ENCODE measurements around the gene RAB43.

Gene RAB43

GRCh38 chr3:129056451-129057173, 65.0 kb downstream of the RAB43 start:
- H3K9me3 ChIP-seq (ENCODE audit: control insufficient read depth, low read depth, low read length), result no peaks in the 10 kb centered on the region
- no peak overlapping the region for H3K27ac ChIP-seq (ENCODE audit: low read length)
- no peak overlapping the region for H3K9ac ChIP-seq (ENCODE audit: low read length)
- H3K4me1 ChIP-seq (ENCODE audit: control insufficient read depth, low read depth, low read length), result no peaks in the 10 kb centered on the region
- H3K4me3 ChIP-seq (ENCODE audit: low read length), result no peak overlapping the region
- H3K36me3 ChIP-seq (ENCODE audit: control insufficient read depth, low read depth, low read length), result no peaks in the 10 kb centered on the region
- no peaks in the 10 kb centered on the region for H3K27me3 ChIP-seq (ENCODE audit: control insufficient read depth, insufficient read depth, low read length)

GRCh38 chr3:129054605-129055104, 66.9 kb downstream of the RAB43 start:
- Histone ChIP-seq H3K27ac (ENCODE audit: low read length) (no peak overlapping the region), H3K9ac (ENCODE audit: low read length) (no peak overlapping the region), H3K9me3 (ENCODE audit: control insufficient read depth, low read depth, low read length) (no peaks in the 10 kb centered on the region)

GRCh38 chr3:129052675-129053074, 68.9 kb downstream of the RAB43 start:
- no peaks in the 10 kb centered on the region for H3K27me3 ChIP-seq (ENCODE audit: control insufficient read depth, insufficient read depth, low read length)
- H3K4me1 ChIP-seq (ENCODE audit: control insufficient read depth, low read depth, low read length), result no peaks in the 10 kb centered on the region
- H3K9me3 ChIP-seq (ENCODE audit: control insufficient read depth, low read depth, low read length), result no peaks in the 10 kb centered on the region
- H3K9ac ChIP-seq (ENCODE audit: low read length), result no peak overlapping the region
- no peak overlapping the region for H3K4me3 ChIP-seq (ENCODE audit: low read length)
- no peak overlapping the region for H3K27ac ChIP-seq (ENCODE audit: low read length)
- no peaks in the 10 kb centered on the region for H3K36me3 ChIP-seq (ENCODE audit: control insufficient read depth, low read depth, low read length)

More at GRCh38 chr3:129054605-129055104, 66.9 kb downstream of the RAB43 start:
- H3K4me3 ChIP-seq (ENCODE audit: low read length), result no peak overlapping the region
- no peaks in the 10 kb centered on the region for H3K27me3 ChIP-seq (ENCODE audit: control insufficient read depth, insufficient read depth, low read length)
- H3K36me3 ChIP-seq (ENCODE audit: control insufficient read depth, low read depth, low read length), result no peaks in the 10 kb centered on the region
- no peaks in the 10 kb centered on the region for H3K4me1 ChIP-seq (ENCODE audit: control insufficient read depth, low read depth, low read length)

GRCh38 chr3:129051871-129052340, 69.7 kb downstream of the RAB43 start:
- H3K27ac ChIP-seq (ENCODE audit: low read length), result no peak overlapping the region
- no peaks in the 10 kb centered on the region for H3K4me1 ChIP-seq (ENCODE audit: control insufficient read depth, low read depth, low read length)
- H3K9ac ChIP-seq (ENCODE audit: low read length), result no peak overlapping the region
- H3K4me3 ChIP-seq (ENCODE audit: low read length), result no peak overlapping the region
- H3K36me3 ChIP-seq (ENCODE audit: control insufficient read depth, low read depth, low read length), result no peaks in the 10 kb centered on the region
- no peaks in the 10 kb centered on the region for H3K9me3 ChIP-seq (ENCODE audit: control insufficient read depth, low read depth, low read length)
- no peaks in the 10 kb centered on the region for H3K27me3 ChIP-seq (ENCODE audit: control insufficient read depth, insufficient read depth, low read length)

- Histone ChIP-seq H3K4me1 (ENCODE audit: control insufficient read depth, low read depth, low read length) (no peaks in the 10 kb centered on the region), H3K36me3 (ENCODE audit: control insufficient read depth, low read depth, low read length) (no peaks in the 10 kb centered on the region), H3K9me3 (ENCODE audit: control insufficient read depth, low read depth, low read length) (no peaks in the 10 kb centered on the region), H3K27me3 (ENCODE audit: control insufficient read depth, insufficient read depth, low read length) (no peaks in the 10 kb centered on the region), H3K27ac (ENCODE audit: low read length) (no peak overlapping the region), H3K9ac (ENCODE audit: low read length) (no peak overlapping the region), H3K4me3 (ENCODE audit: low read length) (no peak overlapping the region)
Measured at GRCh38 chr3:129050556-129051295, 70.9 kb downstream of the RAB43 start.

GRCh38 chr3:129047553-129047839, 74.1 kb downstream of the RAB43 start:
- Histone ChIP-seq H3K27ac (ENCODE audit: low read length) (no peak overlapping the region), H3K27me3 (ENCODE audit: control insufficient read depth, insufficient read depth, low read length) (no peaks in the 10 kb centered on the region), H3K9ac (ENCODE audit: low read length) (no peak overlapping the region), H3K9me3 (ENCODE audit: control insufficient read depth, low read depth, low read length) (no peaks in the 10 kb centered on the region), H3K4me3 (ENCODE audit: low read length) (no peak overlapping the region), H3K36me3 (ENCODE audit: control insufficient read depth, low read depth, low read length) (no peaks in the 10 kb centered on the region), H3K4me1 (ENCODE audit: control insufficient read depth, low read depth, low read length) (no peaks in the 10 kb centered on the region)

GRCh38 chr3:129046732-129047552, 74.7 kb downstream of the RAB43 start:
- H3K4me1 ChIP-seq (ENCODE audit: control insufficient read depth, low read depth, low read length), result no peaks in the 10 kb centered on the region
- H3K27me3 ChIP-seq (ENCODE audit: control insufficient read depth, insufficient read depth, low read length), result no peaks in the 10 kb centered on the region
- H3K9me3 ChIP-seq (ENCODE audit: control insufficient read depth, low read depth, low read length), result no peaks in the 10 kb centered on the region
- no peak overlapping the region for H3K4me3 ChIP-seq (ENCODE audit: low read length)
- H3K27ac ChIP-seq (ENCODE audit: low read length), result no peak overlapping the region
- no peak overlapping the region for H3K9ac ChIP-seq (ENCODE audit: low read length)
- H3K36me3 ChIP-seq (ENCODE audit: control insufficient read depth, low read depth, low read length), result no peaks in the 10 kb centered on the region

GRCh38 chr3:129046037-129046731, 75.4 kb downstream of the RAB43 start:
- Histone ChIP-seq H3K4me3 (ENCODE audit: low read length) (no peak overlapping the region), H3K9ac (ENCODE audit: low read length) (no peak overlapping the region), H3K4me1 (ENCODE audit: control insufficient read depth, low read depth, low read length) (no peaks in the 10 kb centered on the region), H3K36me3 (ENCODE audit: control insufficient read depth, low read depth, low read length) (no peaks in the 10 kb centered on the region), H3K27ac (ENCODE audit: low read length) (no peak overlapping the region), H3K27me3 (ENCODE audit: control insufficient read depth, insufficient read depth, low read length) (no peaks in the 10 kb centered on the region), H3K9me3 (ENCODE audit: control insufficient read depth, low read depth, low read length) (no peaks in the 10 kb centered on the region)

- Histone ChIP-seq H3K27ac (ENCODE audit: low read length) (no peak overlapping the region), H3K27me3 (ENCODE audit: control insufficient read depth, insufficient read depth, low read length) (no peaks in the 10 kb centered on the region)
Measured at GRCh38 chr3:129045675-129046036, 75.9 kb downstream of the RAB43 start.

GRCh38 chr3:129040579-129041300, 80.9 kb downstream of the RAB43 start:
- Histone ChIP-seq H3K27ac (ENCODE audit: low read length) (no peak overlapping the region), H3K4me1 (ENCODE audit: control insufficient read depth, low read depth, low read length) (no peaks in the 10 kb centered on the region), H3K9ac (ENCODE audit: low read length) (no peak overlapping the region), H3K27me3 (ENCODE audit: control insufficient read depth, insufficient read depth, low read length) (no peaks in the 10 kb centered on the region), H3K36me3 (ENCODE audit: control insufficient read depth, low read depth, low read length) (no peaks in the 10 kb centered on the region), H3K4me3 (ENCODE audit: low read length) (no peak overlapping the region), H3K9me3 (ENCODE audit: control insufficient read depth, low read depth, low read length) (no peaks in the 10 kb centered on the region)

More at GRCh38 chr3:129045675-129046036, 75.9 kb downstream of the RAB43 start:
- H3K9ac ChIP-seq (ENCODE audit: low read length), result no peak overlapping the region
- H3K4me3 ChIP-seq (ENCODE audit: low read length), result no peak overlapping the region
- no peaks in the 10 kb centered on the region for H3K9me3 ChIP-seq (ENCODE audit: control insufficient read depth, low read depth, low read length)
- H3K36me3 ChIP-seq (ENCODE audit: control insufficient read depth, low read depth, low read length), result no peaks in the 10 kb centered on the region
- no peaks in the 10 kb centered on the region for H3K4me1 ChIP-seq (ENCODE audit: control insufficient read depth, low read depth, low read length)

- no peak overlapping the region for H3K9ac ChIP-seq (ENCODE audit: low read length)
- H3K27me3 ChIP-seq (ENCODE audit: control insufficient read depth, insufficient read depth, low read length), result no peaks in the 10 kb centered on the region
- no peaks in the 10 kb centered on the region for H3K9me3 ChIP-seq (ENCODE audit: control insufficient read depth, low read depth, low read length)
- H3K4me1 ChIP-seq (ENCODE audit: control insufficient read depth, low read depth, low read length), result no peaks in the 10 kb centered on the region
- H3K27ac ChIP-seq (ENCODE audit: low read length), result no peak overlapping the region
- no peaks in the 10 kb centered on the region for H3K36me3 ChIP-seq (ENCODE audit: control insufficient read depth, low read depth, low read length)
- H3K4me3 ChIP-seq (ENCODE audit: low read length), result no peak overlapping the region
Measured at GRCh38 chr3:129040039-129040336, 81.6 kb downstream of the RAB43 start.
